GM12801 (cell line): ENCODE measurements around the gene ZNF185.

Experiments used
- TF ChIP-seq, protein P1 (sequence below): IDR thresholded peaks from one replicate; pipeline ENCODE4 v1.5.1; 2011; ENCODE audit warnings: control low read depth; ENCODE audit not compliant: insufficient read length; ENCODE audit errors: extremely low read depth

The ZNF185 gene

DNA sequence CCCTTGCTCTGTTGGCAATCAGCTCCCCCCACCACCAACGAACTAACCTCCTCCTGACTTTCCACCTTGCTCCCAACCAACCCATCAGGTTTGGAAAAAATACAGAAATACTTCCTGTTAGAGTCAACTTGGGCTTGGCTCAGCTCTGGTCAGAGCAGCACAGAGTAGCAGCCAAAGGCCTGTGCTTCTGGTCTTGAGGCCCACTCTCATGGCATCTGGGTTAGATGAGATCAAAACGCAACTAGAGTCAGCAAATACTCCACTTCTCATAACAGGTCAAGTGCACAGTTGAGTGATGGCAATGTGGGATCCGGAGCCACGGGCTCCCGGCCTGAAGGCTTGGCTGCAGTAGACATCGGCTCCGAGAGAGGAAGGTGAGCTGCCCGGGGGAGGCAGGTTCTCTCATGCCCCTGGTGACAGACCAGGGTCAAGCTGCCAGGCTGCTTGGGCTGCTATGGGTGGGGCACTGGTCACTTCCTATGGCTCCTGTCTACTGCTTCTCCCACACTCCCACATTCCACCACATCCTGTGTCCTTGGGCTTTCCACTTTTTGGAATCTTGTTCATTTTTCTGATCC, 34.8 kb downstream of the ZNF185 start:
- TF ChIP-seq, protein P1, sequence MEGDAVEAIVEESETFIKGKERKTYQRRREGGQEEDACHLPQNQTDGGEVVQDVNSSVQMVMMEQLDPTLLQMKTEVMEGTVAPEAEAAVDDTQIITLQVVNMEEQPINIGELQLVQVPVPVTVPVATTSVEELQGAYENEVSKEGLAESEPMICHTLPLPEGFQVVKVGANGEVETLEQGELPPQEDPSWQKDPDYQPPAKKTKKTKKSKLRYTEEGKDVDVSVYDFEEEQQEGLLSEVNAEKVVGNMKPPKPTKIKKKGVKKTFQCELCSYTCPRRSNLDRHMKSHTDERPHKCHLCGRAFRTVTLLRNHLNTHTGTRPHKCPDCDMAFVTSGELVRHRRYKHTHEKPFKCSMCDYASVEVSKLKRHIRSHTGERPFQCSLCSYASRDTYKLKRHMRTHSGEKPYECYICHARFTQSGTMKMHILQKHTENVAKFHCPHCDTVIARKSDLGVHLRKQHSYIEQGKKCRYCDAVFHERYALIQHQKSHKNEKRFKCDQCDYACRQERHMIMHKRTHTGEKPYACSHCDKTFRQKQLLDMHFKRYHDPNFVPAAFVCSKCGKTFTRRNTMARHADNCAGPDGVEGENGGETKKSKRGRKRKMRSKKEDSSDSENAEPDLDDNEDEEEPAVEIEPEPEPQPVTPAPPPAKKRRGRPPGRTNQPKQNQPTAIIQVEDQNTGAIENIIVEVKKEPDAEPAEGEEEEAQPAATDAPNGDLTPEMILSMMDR, result no peak

- TF ChIP-seq, protein P1, result no peak
Observed at GRCh38 chrX:152936306-152936705, 38.4 kb downstream of the ZNF185 start.

- TF ChIP-seq, protein P1, result no peak
Observed at GRCh38 chrX:152937236-152937635, 39.4 kb downstream of the ZNF185 start.

DNA sequence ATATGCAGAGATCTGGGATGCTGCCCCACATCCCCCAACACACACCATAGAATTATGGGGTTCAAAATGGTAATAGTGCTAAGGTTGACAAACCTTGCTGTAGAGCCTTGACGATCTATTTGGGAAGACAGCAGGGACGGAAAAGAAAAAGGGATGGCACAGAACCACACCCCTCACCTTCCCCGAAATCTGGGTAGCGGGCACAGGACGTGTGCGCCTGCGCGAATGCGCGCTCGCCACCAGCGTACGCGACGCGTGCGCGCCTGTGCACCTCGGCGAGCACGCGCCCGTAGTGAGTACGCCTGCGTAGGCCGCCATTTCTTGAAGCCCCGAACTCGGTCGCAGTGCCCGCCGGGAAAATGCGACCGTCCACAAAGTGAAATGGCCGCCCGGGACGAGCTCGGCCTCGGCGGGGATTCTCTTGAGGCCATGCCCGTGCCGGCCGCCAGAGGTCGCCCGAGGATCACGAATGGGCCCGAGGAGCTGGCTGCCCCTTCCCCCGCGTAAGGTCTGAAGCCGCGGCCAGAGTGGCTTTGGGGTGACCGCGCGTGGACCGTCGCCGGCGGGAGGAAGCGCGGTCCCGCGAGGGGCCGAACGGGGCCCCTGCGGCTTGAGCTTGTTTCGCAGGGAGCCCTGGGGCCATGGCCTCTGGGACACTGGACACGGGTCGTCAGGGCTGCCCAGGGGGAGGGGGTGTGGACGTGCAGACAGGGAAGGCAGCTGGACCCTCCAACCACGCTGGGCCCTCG, 43.6 kb downstream of the ZNF185 start:
- TF ChIP-seq, protein P1, result no peak

- TF ChIP-seq, protein P1, result no peak
Observed at GRCh38 chrX:152942077-152942442, 44.2 kb downstream of the ZNF185 start.

DNA sequence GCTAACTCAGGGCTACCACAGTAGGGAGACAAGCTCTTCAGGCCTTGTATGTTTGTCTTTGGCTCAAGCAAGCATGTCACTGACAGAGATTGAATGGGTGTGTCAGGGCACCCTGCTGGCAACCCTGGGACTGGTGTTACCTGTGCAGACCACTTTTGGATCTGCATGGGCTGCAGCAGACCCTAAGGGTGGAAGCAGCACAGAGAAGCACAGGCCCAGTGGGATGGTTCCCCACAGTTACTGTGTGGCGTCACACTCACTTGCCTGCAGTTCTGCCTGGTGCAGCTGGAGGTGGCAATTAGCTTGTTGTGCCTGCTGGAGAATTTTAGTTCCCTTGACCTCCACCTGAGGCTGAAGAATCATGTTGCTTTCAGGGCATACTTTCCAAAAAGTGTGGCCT, 46.0 kb downstream of the ZNF185 start:
- TF ChIP-seq, protein P1, result no peak

GRCh38 chrX:152945021-152945979, 47.4 kb downstream of the ZNF185 start:
- TF ChIP-seq, protein P1, result no peak
